ENCODE measurements around the gene HEATR5B.
A peak's percentile ranks its signal among the peaks of the same experiment; 100 is the strongest.

The HEATR5B gene

GRCh38 chr2:37090019-37090477 lies 5.9 kb upstream of the HEATR5B start:
- DNase-seq (no peak), ATAC-seq (no peak)
- Mint-ChIP-seq H3K4me3 (no peak overlapping the region), H3K27ac (no peak overlapping the region), H3K9me3 (no peaks in the 10 kb centered on the region), H3K27me3 (no peaks in the 10 kb centered on the region), H3K4me1 (peaks cover 7% of the 10 kb centered on the region)

- Mint-ChIP-seq H3K4me3 (peak overlapping the region in 1 of 2 donors; percentile 6), H3K9me3 (no peaks in the 10 kb centered on the region), H3K27me3 (no peaks in the 10 kb centered on the region), H3K4me1 (peaks cover 7% of the 10 kb centered on the region), H3K27ac (no peak overlapping the region)
- DNase-seq (no peak), ATAC-seq (peak; percentile 3)
These were observed 1.6 kb upstream of the HEATR5B start for GRCh38 chr2:37085731-37086147.

- H3K27ac Mint-ChIP-seq, result no peak overlapping the region
- no peak overlapping the region for H3K4me3 Mint-ChIP-seq
- peaks cover 7% of the 10 kb centered on the region for H3K4me1 Mint-ChIP-seq
These were observed 625 bp upstream of the HEATR5B start for GRCh38 chr2:37084797-37085196.

GRCh38 chr2:37080689-37081088 lies 3.5 kb downstream of the HEATR5B start:
- H3K4me1 Mint-ChIP-seq, result peaks cover 11% of the 10 kb centered on the region
- peak overlapping the region; percentile 7 to 52 for H3K4me3 Mint-ChIP-seq
- H3K27me3 Mint-ChIP-seq, result no peaks in the 10 kb centered on the region
- H3K27ac Mint-ChIP-seq, result no peak overlapping the region
- no peaks in the 10 kb centered on the region for H3K9me3 Mint-ChIP-seq
- no peak for ATAC-seq
- no peak for DNase-seq

More at GRCh38 chr2:37084797-37085196, 625 bp upstream of the HEATR5B start:
- DNase-seq, result no peak
- H3K27me3 Mint-ChIP-seq, result no peaks in the 10 kb centered on the region
- ATAC-seq, result no peak
- no peaks in the 10 kb centered on the region for H3K9me3 Mint-ChIP-seq

- no peaks in the 10 kb centered on the region for H3K9me3 Mint-ChIP-seq
- peaks cover 11% of the 10 kb centered on the region for H3K4me1 Mint-ChIP-seq
- peak overlapping the region; percentile 7 to 48 for H3K4me3 Mint-ChIP-seq
- no peaks in the 10 kb centered on the region for H3K27me3 Mint-ChIP-seq
- no peak for ATAC-seq
- H3K27ac Mint-ChIP-seq, result no peak overlapping the region
- DNase-seq, result no peak
These were observed 3.9 kb downstream of the HEATR5B start for GRCh38 chr2:37080266-37080665.

GRCh38 chr2:37070931-37071330 lies 13.2 kb downstream of the HEATR5B start:
- ATAC-seq, result no peak
- no peak for DNase-seq
- Mint-ChIP-seq H3K4me1 (peaks cover 13% of the 10 kb centered on the region), H3K27ac (no peak overlapping the region), H3K4me3 (no peak overlapping the region), H3K9me3 (no peaks in the 10 kb centered on the region), H3K27me3 (no peaks in the 10 kb centered on the region)

GRCh38 chr2:37068686-37069085 lies 15.5 kb downstream of the HEATR5B start:
- Mint-ChIP-seq H3K27me3 (no peaks in the 10 kb centered on the region), H3K4me1 (peaks cover 12% of the 10 kb centered on the region), H3K9me3 (no peaks in the 10 kb centered on the region), H3K4me3 (no peak overlapping the region), H3K27ac (no peak overlapping the region)
- DNase-seq (no peak), ATAC-seq (no peak)

- Mint-ChIP-seq H3K4me1 (no peaks in the 10 kb centered on the region), H3K4me3 (no peak overlapping the region), H3K27ac (no peak overlapping the region), H3K27me3 (no peaks in the 10 kb centered on the region), H3K9me3 (no peaks in the 10 kb centered on the region)
- no peak for ATAC-seq
- no peak for DNase-seq
These were observed 22.4 kb downstream of the HEATR5B start for GRCh38 chr2:37061776-37062175.

- no peak overlapping the region for H3K4me3 Mint-ChIP-seq
- DNase-seq (no peak), ATAC-seq (no peak)
- no peaks in the 10 kb centered on the region for H3K27me3 Mint-ChIP-seq
- no peak overlapping the region for H3K27ac Mint-ChIP-seq
- no peaks in the 10 kb centered on the region for H3K9me3 Mint-ChIP-seq
- no peaks in the 10 kb centered on the region for H3K4me1 Mint-ChIP-seq
These were observed 23.0 kb downstream of the HEATR5B start for GRCh38 chr2:37061013-37061711.

- H3K4me3 Mint-ChIP-seq, result no peak overlapping the region
- no peak overlapping the region for H3K27ac Mint-ChIP-seq
- DNase-seq, result no peak
- no peak for ATAC-seq
- H3K27me3 Mint-ChIP-seq, result no peaks in the 10 kb centered on the region
- no peaks in the 10 kb centered on the region for H3K4me1 Mint-ChIP-seq
- H3K9me3 Mint-ChIP-seq, result no peaks in the 10 kb centered on the region
These were observed 23.7 kb downstream of the HEATR5B start for GRCh38 chr2:37060446-37060845.

GRCh38 chr2:37059841-37060240 lies 24.3 kb downstream of the HEATR5B start:
- ATAC-seq (no peak), DNase-seq (no peak)
- Mint-ChIP-seq H3K4me1 (no peaks in the 10 kb centered on the region), H3K27me3 (no peaks in the 10 kb centered on the region), H3K4me3 (no peak overlapping the region), H3K27ac (no peak overlapping the region), H3K9me3 (no peaks in the 10 kb centered on the region)

GRCh38 chr2:37052600-37053332 lies 31.4 kb downstream of the HEATR5B start:
- ATAC-seq (no peak), DNase-seq (no peak)
- no peak overlapping the region for H3K4me3 Mint-ChIP-seq
- H3K4me1 Mint-ChIP-seq, result no peaks in the 10 kb centered on the region
- no peaks in the 10 kb centered on the region for H3K9me3 Mint-ChIP-seq
- H3K27me3 Mint-ChIP-seq, result no peaks in the 10 kb centered on the region
- no peak overlapping the region for H3K27ac Mint-ChIP-seq

GRCh38 chr2:37039580-37039979 lies 44.6 kb downstream of the HEATR5B start:
- no peaks in the 10 kb centered on the region for H3K27me3 Mint-ChIP-seq
- no peak overlapping the region for H3K27ac Mint-ChIP-seq
- ATAC-seq (no peak), DNase-seq (no peak)
- H3K9me3 Mint-ChIP-seq, result no peaks in the 10 kb centered on the region
- H3K4me3 Mint-ChIP-seq, result no peak overlapping the region
- no peaks in the 10 kb centered on the region for H3K4me1 Mint-ChIP-seq

- H3K4me3 Mint-ChIP-seq, result no peak overlapping the region
- DNase-seq, result no peak
- no peaks in the 10 kb centered on the region for H3K27me3 Mint-ChIP-seq
- H3K9me3 Mint-ChIP-seq, result no peaks in the 10 kb centered on the region
- H3K4me1 Mint-ChIP-seq, result no peaks in the 10 kb centered on the region
- ATAC-seq, result no peak
- no peak overlapping the region for H3K27ac Mint-ChIP-seq
These were observed 46.4 kb downstream of the HEATR5B start for GRCh38 chr2:37037771-37038170.

GRCh38 chr2:37029758-37030157 lies 54.4 kb downstream of the HEATR5B start:
- H3K4me1 Mint-ChIP-seq, result no peaks in the 10 kb centered on the region
- no peak overlapping the region for H3K4me3 Mint-ChIP-seq
- DNase-seq (no peak), ATAC-seq (no peak)
- no peak overlapping the region for H3K27ac Mint-ChIP-seq
- no peaks in the 10 kb centered on the region for H3K27me3 Mint-ChIP-seq
- H3K9me3 Mint-ChIP-seq, result no peaks in the 10 kb centered on the region

GRCh38 chr2:37026050-37026449 lies 58.1 kb downstream of the HEATR5B start:
- Mint-ChIP-seq H3K4me1 (no peaks in the 10 kb centered on the region), H3K4me3 (no peak overlapping the region), H3K27me3 (no peaks in the 10 kb centered on the region), H3K27ac (no peak overlapping the region), H3K9me3 (no peaks in the 10 kb centered on the region)
- ATAC-seq (no peak), DNase-seq (no peak)

Measured in stimulated activated naive CD8-positive, alpha-beta T cell treated with anti-CD3 and anti-CD28 coated beads, Interleukin-15, amount 100 ng/mL, for 72 hours (primary cell).